ENCODE results near the gene C2CD4C.

The C2CD4C gene

GRCh38 chr19:402786-403185 is 6.2 kb downstream of the C2CD4C start:
- H3K4me3 ChIP-seq (ENCODE audit: low read length) = no peak overlapping the region
- TF ChIP-seq, protein P1, sequence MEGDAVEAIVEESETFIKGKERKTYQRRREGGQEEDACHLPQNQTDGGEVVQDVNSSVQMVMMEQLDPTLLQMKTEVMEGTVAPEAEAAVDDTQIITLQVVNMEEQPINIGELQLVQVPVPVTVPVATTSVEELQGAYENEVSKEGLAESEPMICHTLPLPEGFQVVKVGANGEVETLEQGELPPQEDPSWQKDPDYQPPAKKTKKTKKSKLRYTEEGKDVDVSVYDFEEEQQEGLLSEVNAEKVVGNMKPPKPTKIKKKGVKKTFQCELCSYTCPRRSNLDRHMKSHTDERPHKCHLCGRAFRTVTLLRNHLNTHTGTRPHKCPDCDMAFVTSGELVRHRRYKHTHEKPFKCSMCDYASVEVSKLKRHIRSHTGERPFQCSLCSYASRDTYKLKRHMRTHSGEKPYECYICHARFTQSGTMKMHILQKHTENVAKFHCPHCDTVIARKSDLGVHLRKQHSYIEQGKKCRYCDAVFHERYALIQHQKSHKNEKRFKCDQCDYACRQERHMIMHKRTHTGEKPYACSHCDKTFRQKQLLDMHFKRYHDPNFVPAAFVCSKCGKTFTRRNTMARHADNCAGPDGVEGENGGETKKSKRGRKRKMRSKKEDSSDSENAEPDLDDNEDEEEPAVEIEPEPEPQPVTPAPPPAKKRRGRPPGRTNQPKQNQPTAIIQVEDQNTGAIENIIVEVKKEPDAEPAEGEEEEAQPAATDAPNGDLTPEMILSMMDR (IDR thresholded peaks at IDR 0.05; ENCODE audit: insufficient read depth, low read depth, low read length, missing control alignments) = no peak
- no peak for DNase-seq (ENCODE audit: low read depth)

DNA sequence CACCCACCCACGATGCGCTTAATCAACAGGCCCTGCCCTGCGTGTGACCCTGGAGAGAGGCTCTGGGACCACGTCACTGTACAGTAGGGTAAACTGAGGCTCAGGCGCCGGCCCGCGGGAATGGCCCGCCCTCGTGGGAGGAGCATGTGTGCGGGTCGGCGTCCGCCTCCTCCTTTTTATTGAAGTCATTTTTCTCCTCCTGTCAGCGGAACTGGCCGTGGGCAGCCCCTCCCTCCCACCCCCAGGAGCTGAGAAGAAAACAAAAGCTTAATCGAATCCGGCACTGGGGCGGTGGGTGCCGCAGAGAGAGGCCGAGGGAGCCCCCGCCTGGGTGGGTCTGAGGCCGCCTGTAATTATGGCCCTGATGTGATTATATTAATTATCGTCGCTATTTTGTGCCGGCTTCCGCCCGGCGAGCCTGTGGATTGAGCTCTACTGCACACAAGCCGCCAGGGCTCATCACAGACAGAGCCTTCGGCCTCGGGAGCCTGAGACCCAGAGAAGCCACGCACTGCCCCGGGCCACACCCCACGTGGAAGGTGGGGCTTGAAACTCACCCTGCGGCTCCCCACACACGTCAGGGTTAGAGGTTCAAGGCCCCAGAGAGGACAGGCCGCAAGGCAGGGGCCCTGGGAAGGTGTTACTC is 7.0 kb downstream of the C2CD4C start:
- H3K4me3 ChIP-seq (ENCODE audit: low read length) = no peak overlapping the region
- TF ChIP-seq, protein P1 (IDR thresholded peaks at IDR 0.05; ENCODE audit: insufficient read depth, low read depth, low read length, missing control alignments) = no peak
- DNase-seq (ENCODE audit: low read depth) = no peak

DNA sequence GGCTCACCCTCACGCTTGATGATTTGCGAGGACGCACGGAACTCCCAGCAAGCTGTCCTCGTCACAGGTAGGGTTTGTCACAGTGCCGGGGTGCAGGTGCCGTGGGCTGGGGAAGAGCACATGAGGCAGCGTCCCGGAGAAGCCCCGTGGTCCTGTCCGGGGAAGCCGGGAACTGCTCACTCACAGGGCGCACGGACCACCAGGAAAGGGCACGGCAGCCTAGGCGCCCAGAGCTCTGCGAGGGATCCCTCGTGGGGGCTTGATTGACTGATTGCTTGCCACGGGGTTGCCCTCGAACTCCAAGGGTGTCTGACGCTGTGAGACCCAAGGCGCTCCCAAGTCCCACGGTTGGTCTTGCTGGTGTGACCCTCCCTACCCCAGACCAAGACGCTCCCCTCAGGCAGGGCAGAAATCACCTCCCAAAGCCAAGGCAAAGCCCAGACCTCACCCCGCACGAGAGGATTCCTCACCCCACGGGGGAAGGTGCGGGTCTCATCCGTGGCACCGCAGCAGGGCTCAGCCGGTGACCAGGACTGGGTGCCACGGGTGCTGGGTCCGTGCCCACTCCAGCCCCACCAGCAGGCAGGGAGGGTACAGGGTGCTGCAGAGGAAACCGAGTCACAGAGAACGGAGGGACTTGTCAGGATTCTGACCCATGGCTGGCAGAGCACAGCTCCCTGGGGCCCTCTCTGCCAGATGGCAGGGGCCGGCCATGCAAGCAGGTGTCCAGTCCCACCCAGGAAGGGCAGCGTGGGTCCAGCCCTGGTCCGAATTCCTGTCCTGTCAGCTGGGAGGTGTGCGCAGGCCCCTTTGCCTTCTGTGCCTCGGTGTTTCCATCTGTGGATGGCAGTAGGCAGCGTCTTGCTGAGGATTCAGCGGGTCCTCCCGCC is 7.7 kb downstream of the C2CD4C start:
- DNase-seq (ENCODE audit: low read depth) = no peak
- TF ChIP-seq, protein P1 (IDR thresholded peaks at IDR 0.05; ENCODE audit: insufficient read depth, low read depth, low read length, missing control alignments) = no peak
- no peak overlapping the region for H3K4me3 ChIP-seq (ENCODE audit: low read length)

DNA sequence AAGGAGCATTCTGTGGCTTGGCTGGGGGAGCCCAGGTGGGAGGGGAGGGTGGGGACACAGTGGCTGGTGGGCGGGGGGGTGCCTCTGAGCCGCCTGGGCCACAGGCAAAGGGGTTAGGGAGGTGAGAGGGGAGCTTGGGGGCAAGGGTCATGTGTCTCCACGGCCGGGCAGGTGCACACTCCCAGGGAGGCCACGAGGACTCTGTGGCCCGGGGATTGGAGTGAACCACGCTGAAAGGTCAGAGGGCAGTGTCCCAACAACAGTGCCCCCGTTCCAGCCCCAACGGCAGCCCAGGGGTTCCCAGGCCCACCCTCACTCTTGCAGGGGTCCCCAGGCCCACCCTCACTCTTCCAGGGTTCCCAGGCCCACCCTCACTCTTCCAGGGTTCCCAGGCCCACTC is 9.6 kb downstream of the C2CD4C start:
- TF ChIP-seq, protein P1 (IDR thresholded peaks at IDR 0.05; ENCODE audit: insufficient read depth, low read depth, low read length, missing control alignments) = no peak
- H3K4me3 ChIP-seq (ENCODE audit: low read length) = no peak overlapping the region
- no peak for DNase-seq (ENCODE audit: low read depth)

DNA sequence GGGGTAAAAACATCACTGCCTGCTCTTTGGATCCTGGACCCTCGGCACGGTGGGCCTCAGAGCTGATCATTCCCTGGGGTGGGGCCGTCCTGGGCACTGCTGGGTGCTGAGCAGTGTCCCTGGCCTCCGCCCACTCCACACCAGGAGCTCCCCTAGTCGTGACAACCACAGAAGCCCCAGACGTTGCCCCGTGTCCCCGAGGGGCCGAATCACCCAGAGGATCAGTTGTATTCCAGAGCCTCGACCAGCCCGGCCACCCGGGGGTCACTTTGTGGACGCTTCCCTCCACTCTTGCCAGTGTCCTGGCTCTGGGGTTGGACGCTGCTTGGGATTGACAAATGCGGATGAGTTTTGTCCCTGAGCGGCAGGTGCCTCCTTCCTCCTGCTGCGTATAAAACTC is 10.2 kb downstream of the C2CD4C start:
- H3K4me3 ChIP-seq (ENCODE audit: low read length) = no peak overlapping the region
- no peak for DNase-seq (ENCODE audit: low read depth)
- TF ChIP-seq, protein P1 (IDR thresholded peaks at IDR 0.05; ENCODE audit: insufficient read depth, low read depth, low read length, missing control alignments) = no peak

- DNase-seq (ENCODE audit: low read depth) = no peak
- TF ChIP-seq, protein P1 (IDR thresholded peaks at IDR 0.05; ENCODE audit: insufficient read depth, low read depth, low read length, missing control alignments) = no peak
- H3K4me3 ChIP-seq (ENCODE audit: low read length) = no peak overlapping the region
Measured at GRCh38 chr19:397941-398706, 10.8 kb downstream of the C2CD4C start.
